ENCODE results near the gene CBL.

CBL gene

DNA sequence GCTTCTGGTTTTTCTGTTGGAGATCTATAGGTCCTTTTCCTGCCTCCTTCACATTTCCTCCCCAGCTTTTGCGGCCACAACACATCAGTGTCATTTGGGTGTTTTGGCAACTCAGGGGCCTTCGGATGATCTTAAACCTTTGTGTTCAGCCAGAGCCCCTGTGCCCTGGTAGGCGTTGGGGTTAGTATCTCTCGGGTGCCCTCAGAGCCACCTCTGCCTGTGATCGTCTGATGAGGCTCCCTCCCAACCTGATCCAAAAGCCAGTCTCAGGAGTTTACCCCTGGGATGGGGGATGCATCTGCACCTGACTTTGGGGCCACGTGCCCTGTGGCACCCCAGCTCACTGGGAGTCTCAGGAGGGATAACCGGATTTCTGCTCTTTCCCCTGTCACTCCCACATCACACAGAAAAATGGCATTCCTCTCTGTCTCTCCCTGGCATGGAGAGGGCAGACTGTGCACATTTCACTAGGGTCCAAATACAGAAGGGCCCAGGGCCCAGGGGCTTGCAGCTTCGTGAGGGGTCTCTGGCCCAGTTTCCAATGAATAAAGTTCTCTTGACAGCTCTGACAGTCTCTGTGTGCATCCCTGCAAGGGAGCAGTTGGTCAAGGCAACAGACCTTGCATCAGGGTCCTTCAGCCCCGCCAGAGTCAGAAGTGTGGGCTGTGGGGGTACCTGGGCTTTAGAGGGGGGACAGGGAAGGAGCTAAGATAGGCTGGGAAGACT, 130.8 kb downstream of the CBL start:
- H3K4me3 ChIP-seq (ENCODE audit: low read depth, low read length), result no peak overlapping the region
- no peak for DNase-seq (ENCODE audit: low read depth)
- TF ChIP-seq, protein P1, sequence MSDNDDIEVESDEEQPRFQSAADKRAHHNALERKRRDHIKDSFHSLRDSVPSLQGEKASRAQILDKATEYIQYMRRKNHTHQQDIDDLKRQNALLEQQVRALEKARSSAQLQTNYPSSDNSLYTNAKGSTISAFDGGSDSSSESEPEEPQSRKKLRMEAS (IDR thresholded peaks at IDR 0.05; ENCODE audit: low read depth, low read length), result no peak

DNA sequence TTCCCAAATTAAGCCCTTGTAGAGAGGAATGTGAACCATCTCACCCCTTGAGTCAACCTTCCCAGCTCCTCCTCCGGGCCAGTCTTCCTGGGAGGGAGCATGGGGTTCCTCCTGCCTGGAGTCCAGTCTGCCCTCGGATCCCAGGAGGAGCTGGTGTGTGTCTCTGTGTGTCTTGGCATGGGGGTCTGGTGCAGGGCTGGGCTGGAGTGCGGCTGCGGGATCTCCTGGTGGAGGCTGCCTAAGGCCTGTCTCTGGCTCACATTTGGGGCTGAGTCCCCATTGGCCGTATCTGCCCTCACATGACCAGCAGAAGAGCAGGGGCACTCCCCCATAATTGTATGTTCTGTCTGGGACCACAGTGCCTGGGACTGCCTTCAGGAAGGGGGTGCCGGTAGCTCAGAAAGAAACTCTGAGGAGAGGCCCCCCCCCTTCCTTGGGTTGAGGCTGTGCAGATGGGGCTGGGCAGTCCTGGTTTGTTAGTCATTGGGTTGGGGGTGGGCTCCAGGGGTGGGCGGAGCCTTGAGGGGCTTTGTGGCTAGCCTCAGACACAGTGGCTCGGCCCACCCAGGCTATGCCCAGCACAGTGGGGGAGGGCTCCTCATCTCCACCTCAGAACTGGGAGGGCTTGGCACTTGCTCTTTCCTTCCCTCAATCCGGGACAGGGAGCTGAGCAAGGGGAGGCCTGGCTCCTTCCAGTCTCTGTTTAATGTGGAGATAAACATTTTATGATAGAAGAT, 131.6 kb downstream of the CBL start:
- TF ChIP-seq, protein P2, sequence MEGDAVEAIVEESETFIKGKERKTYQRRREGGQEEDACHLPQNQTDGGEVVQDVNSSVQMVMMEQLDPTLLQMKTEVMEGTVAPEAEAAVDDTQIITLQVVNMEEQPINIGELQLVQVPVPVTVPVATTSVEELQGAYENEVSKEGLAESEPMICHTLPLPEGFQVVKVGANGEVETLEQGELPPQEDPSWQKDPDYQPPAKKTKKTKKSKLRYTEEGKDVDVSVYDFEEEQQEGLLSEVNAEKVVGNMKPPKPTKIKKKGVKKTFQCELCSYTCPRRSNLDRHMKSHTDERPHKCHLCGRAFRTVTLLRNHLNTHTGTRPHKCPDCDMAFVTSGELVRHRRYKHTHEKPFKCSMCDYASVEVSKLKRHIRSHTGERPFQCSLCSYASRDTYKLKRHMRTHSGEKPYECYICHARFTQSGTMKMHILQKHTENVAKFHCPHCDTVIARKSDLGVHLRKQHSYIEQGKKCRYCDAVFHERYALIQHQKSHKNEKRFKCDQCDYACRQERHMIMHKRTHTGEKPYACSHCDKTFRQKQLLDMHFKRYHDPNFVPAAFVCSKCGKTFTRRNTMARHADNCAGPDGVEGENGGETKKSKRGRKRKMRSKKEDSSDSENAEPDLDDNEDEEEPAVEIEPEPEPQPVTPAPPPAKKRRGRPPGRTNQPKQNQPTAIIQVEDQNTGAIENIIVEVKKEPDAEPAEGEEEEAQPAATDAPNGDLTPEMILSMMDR (IDR thresholded peaks at IDR 0.05; ENCODE audit: low read depth, low read length), result no peak
- no peak for TF ChIP-seq MYC (IDR thresholded peaks at IDR 0.05; ENCODE audit: low read depth, low read length)
- TF ChIP-seq POLR2A (IDR thresholded peaks at IDR 0.05; ENCODE audit: extremely low read depth, insufficient read length), result no peak
- TF ChIP-seq, protein P1 (IDR thresholded peaks at IDR 0.05; ENCODE audit: low read depth, low read length), result no peak
- DNase-seq (ENCODE audit: low read depth), result peak; percentile 49

DNA sequence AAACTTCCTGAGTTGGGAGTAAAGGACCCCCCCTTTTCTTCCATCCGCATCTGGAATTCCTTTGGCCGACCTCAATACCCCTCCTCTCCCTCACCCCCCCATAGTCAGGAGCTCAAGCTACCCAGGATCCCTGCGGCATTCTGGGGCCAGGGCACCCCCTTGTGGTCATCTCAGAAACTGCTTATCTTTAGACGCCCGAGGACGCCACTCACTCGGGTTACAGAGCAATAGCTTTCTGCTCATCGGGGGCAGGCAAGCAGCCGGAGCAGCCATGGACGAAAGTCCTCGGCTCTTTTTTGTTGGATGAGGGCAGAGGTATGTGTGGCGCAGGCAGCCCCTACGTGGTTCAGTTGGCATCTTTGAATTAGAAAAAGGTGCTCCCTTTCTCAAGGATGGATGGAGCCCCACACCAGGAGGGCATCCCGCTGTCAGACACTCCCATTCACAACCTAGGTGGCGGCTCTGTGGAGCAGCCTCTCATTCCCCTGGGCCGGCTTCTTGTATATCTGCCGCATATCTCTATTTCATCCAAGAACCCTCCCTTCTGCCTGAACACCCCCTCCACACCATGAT, 132.3 kb downstream of the CBL start:
- TF ChIP-seq, protein P2 (IDR thresholded peaks at IDR 0.05; ENCODE audit: low read depth, low read length), result peak; percentile 86
- no peak for TF ChIP-seq MYC (IDR thresholded peaks at IDR 0.05; ENCODE audit: low read depth, low read length)
- peak; percentile 78 for DNase-seq (ENCODE audit: low read depth)
- H3K4me3 ChIP-seq (ENCODE audit: low read depth, low read length), result no peak overlapping the region

More for the DNA sequence above, 131.6 kb downstream of the CBL start:
- no peak overlapping the region for H3K4me3 ChIP-seq (ENCODE audit: low read depth, low read length)

DNA sequence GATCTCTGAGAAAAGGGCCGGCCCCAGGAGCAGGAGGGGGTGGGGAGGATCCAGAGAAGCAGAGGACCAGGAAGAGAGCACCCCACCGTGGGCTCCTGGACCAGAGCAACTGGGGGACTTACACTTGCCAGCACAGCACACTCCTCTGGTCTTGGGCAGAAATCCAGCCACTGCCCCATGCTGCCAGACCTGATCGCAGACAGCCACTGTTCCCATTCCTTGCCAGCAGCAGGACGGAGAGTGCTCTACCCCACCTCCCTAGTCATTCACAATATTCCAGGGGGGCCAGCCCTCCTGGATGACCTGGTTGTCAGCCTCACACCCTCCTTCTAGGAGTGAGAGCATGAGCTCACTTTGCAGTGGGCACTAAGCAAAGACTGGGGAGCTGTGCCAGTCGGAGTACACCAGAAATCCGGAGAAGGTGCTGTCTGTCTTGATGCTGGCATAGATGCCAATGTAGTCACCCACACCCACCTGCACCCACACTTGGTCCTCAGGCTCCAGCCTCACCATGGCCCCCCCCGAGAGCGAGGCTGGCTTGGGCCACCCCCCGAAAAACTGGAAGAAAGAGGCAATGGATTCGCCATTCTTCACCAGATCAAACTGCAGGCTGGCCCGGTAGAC, 132.9 kb downstream of the CBL start:
- no peak overlapping the region for H3K4me3 ChIP-seq (ENCODE audit: low read depth, low read length)
- TF ChIP-seq MYC (IDR thresholded peaks at IDR 0.05; ENCODE audit: low read depth, low read length) (no peak), POLR2A (IDR thresholded peaks at IDR 0.05; ENCODE audit: extremely low read depth, insufficient read length) (no peak)
- TF ChIP-seq, protein P2 (IDR thresholded peaks at IDR 0.05; ENCODE audit: low read depth, low read length), result no peak
- TF ChIP-seq, protein P1 (IDR thresholded peaks at IDR 0.05; ENCODE audit: low read depth, low read length), result no peak
- no peak for DNase-seq (ENCODE audit: low read depth)

DNA sequence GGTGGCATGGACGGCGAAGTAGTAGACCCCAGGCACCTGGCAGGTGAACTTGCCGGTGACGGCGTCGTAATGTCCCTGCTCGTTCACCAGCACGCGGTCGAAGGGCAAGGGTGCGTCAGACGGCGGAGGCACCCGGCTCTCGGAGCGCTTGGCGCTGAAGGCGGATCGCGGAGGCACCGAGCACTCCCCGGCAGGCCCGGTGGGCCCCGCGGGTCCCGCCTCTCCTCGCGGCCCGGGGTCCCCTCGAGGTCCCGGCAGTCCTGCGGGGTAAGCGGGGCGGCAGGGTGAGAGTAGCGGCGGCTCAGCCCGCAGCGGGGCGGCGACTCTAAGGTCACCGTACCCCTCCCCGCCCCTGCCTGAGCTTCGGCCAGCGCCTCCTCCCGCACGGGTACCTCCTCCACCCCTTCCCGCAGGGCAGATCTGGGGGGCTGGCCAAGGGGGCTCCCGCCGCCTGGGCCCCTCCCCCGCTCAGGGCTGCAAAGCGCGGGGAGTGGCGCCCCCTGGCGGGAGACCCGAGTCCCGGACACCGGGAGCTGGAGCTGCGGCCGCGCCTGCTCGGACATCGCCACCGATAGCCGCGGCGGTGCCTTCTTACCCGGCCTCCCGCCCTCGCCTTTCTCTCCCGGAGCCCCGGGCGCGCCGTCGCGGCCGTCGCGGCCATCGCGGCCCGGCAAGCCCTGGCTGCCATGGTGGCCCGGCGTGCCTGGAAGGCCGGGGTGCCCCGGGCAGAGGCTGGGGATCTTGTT, 133.6 kb downstream of the CBL start:
- TF ChIP-seq, protein P2 (IDR thresholded peaks at IDR 0.05; ENCODE audit: low read depth, low read length), result peak; percentile 53
- TF ChIP-seq, protein P1 (IDR thresholded peaks at IDR 0.05; ENCODE audit: low read depth, low read length), result no peak

More for the DNA sequence above, 133.6 kb downstream of the CBL start:
- H3K4me3 ChIP-seq (ENCODE audit: low read depth, low read length), result no peak overlapping the region
- peak; percentile 52 for DNase-seq (ENCODE audit: low read depth)
